GM21367 (cell line): ENCODE data around the gene TIGD2.

Experiments
- ATAC-seq: cut with Tn5 transposase; IDR thresholded peaks from one replicate; pipeline ENCODE4 v1.9.1; 2021; ENCODE audit not compliant: unreplicated experiment

Gene TIGD2

GRCh38 chr4:89160806-89161205, 49.5 kb downstream of the TIGD2 start:
- ATAC-seq, result no peak

- no peak for ATAC-seq
Observed at GRCh38 chr4:89161841-89162240, 50.5 kb downstream of the TIGD2 start.

GRCh38 chr4:89162496-89162895, 51.2 kb downstream of the TIGD2 start:
- ATAC-seq, result no peak

- ATAC-seq, result no peak
Observed at GRCh38 chr4:89162987-89163386, 51.7 kb downstream of the TIGD2 start.

- no peak for ATAC-seq
Observed at GRCh38 chr4:89164400-89164799, 53.1 kb downstream of the TIGD2 start.
